Astrocyte (in vitro differentiated cells and primary cell): Measurements from ENCODE around the gene CRIM1. TPM values are rescaled to one million over a fixed set of nuclear protein-coding genes. Genes with fewer than 3 reads are reported as not detected.

Experiments
- DNase-seq: peaks from one replicate; pipeline ENCODE4 v3.0.0-alpha.2; 2010; ENCODE audit warnings: low read depth
- FAIRE-seq: peaks from 2 replicates; lab custom pipeline; 2011; peaks lifted over from hg19 to GRCh38; lab: Jason Lieb, UNC
- H2AFZ ChIP-seq: 2 replicates; pipeline ENCODE4 v1.6.0; 2012; ENCODE audit warnings: low read depth, low read length, inconsistent platforms
- H3K27ac ChIP-seq: 2 replicates; pipeline ENCODE4 v1.5.1; 2011; ENCODE audit warnings: low read depth, low read length, inconsistent platforms
- H3K27me3 ChIP-seq: 2 replicates; pipeline ENCODE4 v1.6.0; 2011; ENCODE audit warnings: low read length, inconsistent platforms; ENCODE audit not compliant: insufficient read depth
- H3K36me3 ChIP-seq: 2 replicates; pipeline ENCODE4 v1.5.1; 2011; ENCODE audit warnings: low read length, inconsistent platforms; ENCODE audit not compliant: insufficient read depth
- H3K4me1 ChIP-seq: 2 replicates; pipeline ENCODE4 v1.5.1; 2011; ENCODE audit warnings: low read length, inconsistent platforms; ENCODE audit not compliant: insufficient read depth
- H3K4me2 ChIP-seq: 2 replicates; pipeline ENCODE4 v1.6.0; 2012; ENCODE audit warnings: low read length, inconsistent platforms
- H3K4me3 ChIP-seq: 2 replicates; pipeline ENCODE4 v1.5.1; 2011; ENCODE audit warnings: low read depth, mild to moderate bottlenecking, low read length, inconsistent platforms; ENCODE audit not compliant: insufficient read depth
- H3K79me2 ChIP-seq: 2 replicates; pipeline ENCODE4 v1.6.0; 2012; ENCODE audit warnings: mild to moderate bottlenecking, low read length, inconsistent platforms; ENCODE audit not compliant: insufficient read depth
- H3K9ac ChIP-seq: 2 replicates; pipeline ENCODE4 v1.6.0; 2012; ENCODE audit warnings: mild to moderate bottlenecking, low read length, inconsistent platforms
- H3K9me3 ChIP-seq: 2 replicates; pipeline ENCODE4 v1.5.1; 2012; ENCODE audit warnings: low read depth, mild to moderate bottlenecking, low read length, inconsistent platforms; ENCODE audit not compliant: insufficient read depth
- H4K20me1 ChIP-seq: 2 replicates; pipeline ENCODE4 v1.6.0; 2012; ENCODE audit warnings: low read length, inconsistent platforms; ENCODE audit not compliant: insufficient read depth
- H3K27ac Mint-ChIP-seq: one replicate; pipeline ENCODE4 v1.8.0; 2021; ENCODE audit warnings: mild to moderate bottlenecking, mixed read lengths; ENCODE audit not compliant: unreplicated experiment
- H3K27me3 Mint-ChIP-seq: one replicate; pipeline ENCODE4 v1.8.0; 2021; ENCODE audit warnings: low read depth, mixed read lengths; ENCODE audit not compliant: unreplicated experiment
- H3K36me3 Mint-ChIP-seq: one replicate; pipeline ENCODE4 v1.8.0; 2021; ENCODE audit warnings: low read depth, mixed read lengths; ENCODE audit not compliant: unreplicated experiment
- H3K4me1 Mint-ChIP-seq: one replicate; pipeline ENCODE4 v1.8.0; 2021; ENCODE audit warnings: low read depth, mixed read lengths; ENCODE audit not compliant: unreplicated experiment
- H3K4me3 Mint-ChIP-seq: one replicate; pipeline ENCODE4 v1.8.0; 2021; ENCODE audit warnings: mild to moderate bottlenecking, moderate library complexity, mixed read lengths; ENCODE audit not compliant: unreplicated experiment
- H3K9me3 Mint-ChIP-seq: one replicate; pipeline ENCODE4 v1.8.0; 2021; ENCODE audit warnings: mild to moderate bottlenecking, mixed read lengths; ENCODE audit not compliant: unreplicated experiment
- EZH2 ChIP-seq: IDR thresholded peaks from 2 replicates; pipeline ENCODE4 v1.6.1; 2012; ENCODE audit warnings: mild to moderate bottlenecking, low read length, inconsistent platforms; ENCODE audit not compliant: insufficient read depth
- total RNA-seq: library from RNA; stranded (reverse); gene quantifications from 2 replicates; pipeline ENCODE4 v1.2.1, GENCODE V29; 2021
- TF ChIP-seq, protein P1 (sequence below): IDR thresholded peaks from 2 replicates; pipeline ENCODE4 v1.5.1; 2011; ENCODE audit warnings: low read depth, mild to moderate bottlenecking, inconsistent platforms, low read length, moderate library complexity; ENCODE audit not compliant: insufficient read depth

Gene CRIM1
- total RNA-seq, 1 donor from 2014 or later = 180 TPM

- H3K4me1 ChIP-seq = peaks cover 14% of the 10 kb centered on the region
- FAIRE-seq = no peak
- Mint-ChIP-seq H3K27ac (peak overlapping the region; percentile 67), H3K9me3 (no peaks in the 10 kb centered on the region), H3K4me3 (no peak overlapping the region), H3K4me1 (peaks cover 17% of the 10 kb centered on the region), H3K36me3 (peaks cover 11% of the 10 kb centered on the region), H3K27me3 (no peaks in the 10 kb centered on the region)
- no peak overlapping the region for H3K9ac ChIP-seq
- TF ChIP-seq, protein P1, sequence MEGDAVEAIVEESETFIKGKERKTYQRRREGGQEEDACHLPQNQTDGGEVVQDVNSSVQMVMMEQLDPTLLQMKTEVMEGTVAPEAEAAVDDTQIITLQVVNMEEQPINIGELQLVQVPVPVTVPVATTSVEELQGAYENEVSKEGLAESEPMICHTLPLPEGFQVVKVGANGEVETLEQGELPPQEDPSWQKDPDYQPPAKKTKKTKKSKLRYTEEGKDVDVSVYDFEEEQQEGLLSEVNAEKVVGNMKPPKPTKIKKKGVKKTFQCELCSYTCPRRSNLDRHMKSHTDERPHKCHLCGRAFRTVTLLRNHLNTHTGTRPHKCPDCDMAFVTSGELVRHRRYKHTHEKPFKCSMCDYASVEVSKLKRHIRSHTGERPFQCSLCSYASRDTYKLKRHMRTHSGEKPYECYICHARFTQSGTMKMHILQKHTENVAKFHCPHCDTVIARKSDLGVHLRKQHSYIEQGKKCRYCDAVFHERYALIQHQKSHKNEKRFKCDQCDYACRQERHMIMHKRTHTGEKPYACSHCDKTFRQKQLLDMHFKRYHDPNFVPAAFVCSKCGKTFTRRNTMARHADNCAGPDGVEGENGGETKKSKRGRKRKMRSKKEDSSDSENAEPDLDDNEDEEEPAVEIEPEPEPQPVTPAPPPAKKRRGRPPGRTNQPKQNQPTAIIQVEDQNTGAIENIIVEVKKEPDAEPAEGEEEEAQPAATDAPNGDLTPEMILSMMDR = no peak
- TF ChIP-seq EZH2 = no peak
- H3K4me2 ChIP-seq = no peak overlapping the region
- H3K9me3 ChIP-seq = no peaks in the 10 kb centered on the region
- no peak overlapping the region for H2AFZ ChIP-seq
- DNase-seq = no peak
- no peaks in the 10 kb centered on the region for H3K79me2 ChIP-seq
- H3K36me3 ChIP-seq = peaks cover 60% of the 10 kb centered on the region
- peaks cover 20% of the 10 kb centered on the region for H4K20me1 ChIP-seq
- no peaks in the 10 kb centered on the region for H3K27me3 ChIP-seq
- H3K27ac ChIP-seq = peak overlapping the region; percentile 3
- no peak overlapping the region for H3K4me3 ChIP-seq
These were observed 186.5 kb downstream of the CRIM1 start for GRCh38 chr2:36541891-36542595.

GRCh38 chr2:36544638-36545338 is 189.2 kb downstream of the CRIM1 start:
- peak; percentile 17 for FAIRE-seq
- no peak overlapping the region for H3K27ac Mint-ChIP-seq
- Histone ChIP-seq H3K27me3 (no peaks in the 10 kb centered on the region), H2AFZ (no peak overlapping the region), H3K4me2 (no peak overlapping the region), H3K9me3 (no peaks in the 10 kb centered on the region), H3K9ac (no peak overlapping the region), H3K4me3 (no peak overlapping the region), H4K20me1 (peaks cover 7% of the 10 kb centered on the region), H3K79me2 (no peaks in the 10 kb centered on the region), H3K4me1 (peaks cover 7% of the 10 kb centered on the region), H3K27ac (no peak overlapping the region), H3K36me3 (peaks cover 72% of the 10 kb centered on the region)
- no peaks in the 10 kb centered on the region for H3K27me3 Mint-ChIP-seq
- no peak overlapping the region for H3K4me3 Mint-ChIP-seq
- no peak for TF ChIP-seq EZH2
- TF ChIP-seq, protein P1 = peak; percentile 27
- no peaks in the 10 kb centered on the region for H3K9me3 Mint-ChIP-seq
- peaks cover 8% of the 10 kb centered on the region for H3K36me3 Mint-ChIP-seq
- peaks cover 25% of the 10 kb centered on the region for H3K4me1 Mint-ChIP-seq
- no peak for DNase-seq
